ENCODE measurements around the gene EDN3. TPM values are rescaled to one million over a fixed set of nuclear protein-coding genes. Genes with fewer than 3 reads are reported as not detected.

The EDN3 gene
- total and polyA plus RNA-seq, 2 donors (not counting 3 experiments of a cell fraction or from before 2014, with no cell fraction given), result not detected

DNA sequence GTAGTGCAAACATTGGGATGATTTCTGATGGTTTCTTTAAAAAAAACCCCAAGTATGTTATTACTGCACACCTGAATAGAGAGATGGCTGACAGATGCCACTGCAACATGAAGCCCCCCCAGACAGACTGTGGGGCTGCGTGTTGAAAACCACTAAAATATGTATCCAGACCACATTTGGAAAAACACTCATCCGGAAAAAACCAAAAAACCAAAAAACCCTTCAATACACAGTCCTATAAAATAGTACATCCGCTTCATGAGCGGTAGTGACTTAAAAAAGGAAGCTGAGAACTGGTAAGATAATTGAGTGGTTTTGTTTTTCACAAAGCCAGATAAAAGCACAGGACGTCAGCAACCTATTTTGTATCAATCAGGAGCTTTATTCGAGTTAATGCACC is 47.1 kb upstream of the EDN3 start:
- POLR2A ChIA-PET, result no interaction called here
- intact Hi-C loops (cut with micrococcal nuclease) (no loop called here), dilution Hi-C loops (cut with MboI; ENCODE audit: extremely low pct_ligation_motif_present, low sequenced_read_pairs) (no loop called here)
- Histone ChIP-seq H3K9ac (replicated peaks; ENCODE audit: extremely low read depth, insufficient read depth, low read length) (no peak overlapping the region), H3K79me2 (ENCODE audit: control insufficient read depth, insufficient read depth, low read length) (no peaks in the 10 kb centered on the region), H4K20me1 (replicated peaks; ENCODE audit: control insufficient read depth, extremely low read depth, insufficient read depth, low read length) (no peaks in the 10 kb centered on the region), H3K27ac (ENCODE audit: insufficient read depth, low read depth, low read length) (no peak overlapping the region), H3K9me3 (replicated peaks; ENCODE audit: control insufficient read depth, insufficient read depth, low read length) (no peaks in the 10 kb centered on the region), H3K36me3 (ENCODE audit: control insufficient read depth in 2 of 2, extremely low read depth in 1 of 2, insufficient read depth in 2 of 2, low read length in 2 of 2) (no peaks in the 10 kb centered on the region), H3K4me1 (ENCODE audit: control insufficient read depth, extremely low read depth, insufficient read depth, low read length) (no peaks in the 10 kb centered on the region), H3K4me3 (replicated peaks in 1 of 3; ENCODE audit: insufficient read depth in 1 of 3, low read depth in 1 of 3, low read length in 3 of 3) (no peak overlapping the region), H3K4me2 (ENCODE audit: insufficient read depth, low read length) (no peak overlapping the region), H3K9me1 (replicated peaks; ENCODE audit: control insufficient read depth, extremely low read depth, insufficient read depth, low read length) (no peaks in the 10 kb centered on the region), H3K27me3 (ENCODE audit: control insufficient read depth in 2 of 2, insufficient read depth in 2 of 2, low read length in 2 of 2) (no peaks in the 10 kb centered on the region), H2AFZ (ENCODE audit: low read depth, low read length) (no peak overlapping the region)
- FAIRE-seq (no peak), DNase-seq (ENCODE audit: low read depth, low spot score) (no peak)
- BruUV-seq (replicated peaks), result no TSS peak
- CTCF ChIA-PET, result no interaction called here
- TF ChIP-seq JUN (IDR thresholded peaks at IDR 0.05; ENCODE audit: borderline replicate concordance, insufficient read depth, insufficient read length, low read depth), result no peak
- no peak for TF ChIP-seq EZH2 (IDR thresholded peaks at IDR 0.05; ENCODE audit: borderline replicate concordance, low read depth, low read length, severe bottlenecking)
- no peak for TF ChIP-seq GATA2 (IDR thresholded peaks at IDR 0.05; ENCODE audit: insufficient read depth, insufficient read length, low read depth, low read length)
- TF ChIP-seq, protein P1, sequence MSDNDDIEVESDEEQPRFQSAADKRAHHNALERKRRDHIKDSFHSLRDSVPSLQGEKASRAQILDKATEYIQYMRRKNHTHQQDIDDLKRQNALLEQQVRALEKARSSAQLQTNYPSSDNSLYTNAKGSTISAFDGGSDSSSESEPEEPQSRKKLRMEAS (IDR thresholded peaks at IDR 0.05; ENCODE audit: insufficient read depth, insufficient read length), result no peak
- TF ChIP-seq FOS (IDR thresholded peaks at IDR 0.05; ENCODE audit: borderline replicate concordance, insufficient read depth, low read length), result no peak
- TF ChIP-seq, protein P2, sequence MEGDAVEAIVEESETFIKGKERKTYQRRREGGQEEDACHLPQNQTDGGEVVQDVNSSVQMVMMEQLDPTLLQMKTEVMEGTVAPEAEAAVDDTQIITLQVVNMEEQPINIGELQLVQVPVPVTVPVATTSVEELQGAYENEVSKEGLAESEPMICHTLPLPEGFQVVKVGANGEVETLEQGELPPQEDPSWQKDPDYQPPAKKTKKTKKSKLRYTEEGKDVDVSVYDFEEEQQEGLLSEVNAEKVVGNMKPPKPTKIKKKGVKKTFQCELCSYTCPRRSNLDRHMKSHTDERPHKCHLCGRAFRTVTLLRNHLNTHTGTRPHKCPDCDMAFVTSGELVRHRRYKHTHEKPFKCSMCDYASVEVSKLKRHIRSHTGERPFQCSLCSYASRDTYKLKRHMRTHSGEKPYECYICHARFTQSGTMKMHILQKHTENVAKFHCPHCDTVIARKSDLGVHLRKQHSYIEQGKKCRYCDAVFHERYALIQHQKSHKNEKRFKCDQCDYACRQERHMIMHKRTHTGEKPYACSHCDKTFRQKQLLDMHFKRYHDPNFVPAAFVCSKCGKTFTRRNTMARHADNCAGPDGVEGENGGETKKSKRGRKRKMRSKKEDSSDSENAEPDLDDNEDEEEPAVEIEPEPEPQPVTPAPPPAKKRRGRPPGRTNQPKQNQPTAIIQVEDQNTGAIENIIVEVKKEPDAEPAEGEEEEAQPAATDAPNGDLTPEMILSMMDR (IDR thresholded peaks at IDR 0.05; ENCODE audit: extremely low read depth in 1 of 2, insufficient read depth in 1 of 2, low read depth in 1 of 2, low read length in 2 of 2), result no peak
- no peak for TF ChIP-seq POLR2A (IDR thresholded peaks at IDR 0.05; ENCODE audit: low read depth, low read length)
- TF ChIP-seq MYC (IDR thresholded peaks at IDR 0.05; ENCODE audit: low read depth, low read length), result no peak
- no peak for TF ChIP-seq POLR2AphosphoS5 (IDR thresholded peaks at IDR 0.05; ENCODE audit: insufficient read depth, low read depth, low read length)

Measured in endothelial cell of umbilical vein (primary cell).